Measurements from ENCODE around the gene RAP2C.
"Not testable (repeated sequence)": the region's sequence is repeated elsewhere in the genome, so short reads cannot be mapped to it uniquely, and the experiment has no call there.

Gene RAP2C

DNA sequence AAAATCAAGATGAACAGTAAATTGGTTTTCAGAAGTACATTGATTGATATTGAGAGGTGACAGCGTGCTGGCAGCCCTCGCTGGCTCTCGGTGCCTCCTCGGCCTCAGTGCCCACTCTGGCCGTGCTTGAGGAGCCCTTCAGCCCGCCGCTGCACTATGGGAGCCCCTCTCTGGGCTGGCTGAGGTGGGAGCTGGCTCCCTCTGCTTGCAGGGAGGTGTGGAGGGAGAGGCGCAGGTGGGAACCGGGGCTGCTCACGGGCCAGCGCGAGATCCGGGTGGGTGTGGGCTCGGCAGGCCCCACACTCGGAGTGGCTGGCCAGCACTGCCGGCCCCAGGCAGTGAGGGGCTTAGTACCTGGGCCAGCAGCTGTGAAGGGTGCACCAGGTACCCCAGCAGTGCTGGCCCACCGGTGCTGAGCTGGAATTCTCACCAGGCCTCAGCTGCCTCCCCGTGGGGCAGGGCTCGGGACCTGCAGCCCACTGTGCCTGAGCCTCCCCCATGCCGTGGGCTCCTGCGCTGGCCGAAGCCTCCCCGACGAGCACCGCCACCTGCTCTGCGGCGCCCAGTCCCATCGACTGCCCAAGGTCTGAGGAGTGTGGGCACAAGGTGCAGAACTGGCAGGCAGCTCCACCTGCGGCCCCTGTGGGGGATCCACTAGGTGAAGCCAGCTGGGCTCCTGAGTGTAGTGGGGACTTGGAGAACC is 25.2 kb downstream of the RAP2C start:
- no peak for DNase-seq

DNA sequence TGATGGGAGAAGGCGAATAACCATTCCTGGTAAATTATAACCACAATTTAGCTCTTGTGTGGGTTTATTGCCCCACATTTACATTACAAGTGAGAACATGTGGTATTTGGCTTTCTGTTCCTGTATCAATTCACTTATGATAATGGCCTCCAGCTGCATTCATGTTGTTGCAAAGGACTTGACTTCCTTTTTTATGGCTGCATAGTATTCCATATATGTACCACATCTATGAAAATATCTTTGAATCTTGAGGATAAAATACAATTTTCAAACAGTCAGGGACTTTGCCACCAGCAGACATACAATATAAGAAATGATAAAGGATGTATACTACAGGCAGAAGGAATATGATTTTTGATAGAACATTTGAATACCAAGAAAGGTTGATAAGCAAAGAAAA is 27.3 kb downstream of the RAP2C start:
- no peak for DNase-seq

DNA sequence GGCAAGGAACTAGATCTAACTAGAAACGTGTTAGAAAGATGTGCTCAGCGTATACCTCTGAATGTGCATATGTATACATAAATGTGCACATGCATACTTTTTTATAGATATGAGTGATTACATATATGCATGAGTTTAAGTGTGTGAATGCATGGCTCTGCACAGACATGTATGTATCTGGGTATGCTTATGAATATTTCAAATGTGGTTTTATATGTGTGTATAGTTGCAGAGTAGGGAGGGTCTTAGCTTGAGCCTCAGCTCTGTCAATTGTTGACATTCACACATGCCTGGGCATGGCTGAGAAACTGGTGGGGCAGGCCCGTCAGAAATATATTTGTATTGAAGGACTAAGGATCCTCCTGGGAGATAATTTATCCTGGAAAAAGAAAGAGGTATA is 31.1 kb downstream of the RAP2C start:
- no peak for DNase-seq

DNA sequence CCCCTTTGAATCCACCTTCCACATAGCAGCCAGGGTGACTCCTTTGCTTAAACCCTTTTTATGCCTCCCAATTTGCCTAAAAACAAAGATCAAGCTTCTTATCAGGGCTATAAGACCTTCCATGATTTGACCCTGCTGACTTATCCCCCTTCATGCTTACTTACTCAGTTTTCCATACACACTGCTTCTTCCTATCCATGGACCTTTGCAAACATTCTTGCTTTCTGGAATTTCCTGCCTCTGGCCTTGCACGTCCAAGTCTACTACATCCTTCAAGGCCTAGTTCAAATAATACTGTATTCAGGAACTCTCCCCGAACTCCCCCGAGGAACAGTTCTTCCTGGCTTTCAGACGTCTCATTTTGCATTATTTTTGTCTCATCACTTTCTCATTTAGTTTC is 31.8 kb downstream of the RAP2C start:
- no peak for DNase-seq

DNA sequence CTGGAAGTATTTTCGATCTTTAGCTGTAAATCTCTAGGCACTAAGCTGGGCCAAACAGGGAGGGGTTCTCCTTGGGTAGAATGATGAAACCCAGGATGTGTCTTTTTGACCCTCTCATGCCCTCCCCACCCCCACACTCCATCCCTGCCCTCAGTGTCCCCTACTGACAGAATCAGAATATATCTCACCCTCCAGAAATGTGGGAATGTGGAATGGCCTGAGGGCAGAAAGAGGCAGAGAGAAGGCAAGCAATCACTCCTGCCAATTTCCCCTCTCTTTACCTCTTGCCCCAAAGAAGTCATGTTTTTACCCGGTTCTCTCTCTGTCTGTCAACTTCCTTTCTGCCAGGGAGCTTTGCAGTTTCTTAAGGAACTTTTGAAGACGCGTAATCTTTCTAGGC is 34.4 kb downstream of the RAP2C start:
- DNase-seq, result no peak

DNA sequence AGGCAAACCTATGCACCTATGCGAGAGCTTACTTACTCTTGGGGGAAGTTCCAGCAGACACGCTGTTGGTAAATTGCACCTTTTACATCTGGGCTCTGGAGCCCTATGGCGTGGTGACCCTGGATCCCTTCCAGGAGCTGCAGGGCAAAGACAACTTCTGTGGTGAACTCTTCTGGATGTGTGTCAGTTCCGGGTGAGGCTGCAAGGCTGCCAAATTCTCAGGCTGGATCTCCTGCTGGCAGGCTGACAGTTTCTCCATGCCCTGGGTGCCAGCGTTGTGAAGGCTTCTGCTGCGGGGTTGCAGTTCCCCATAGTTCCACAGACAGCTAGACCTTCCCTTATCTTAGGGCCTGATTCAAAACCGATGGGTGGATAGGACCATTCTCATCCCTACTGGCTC is 37.9 kb downstream of the RAP2C start:
- no peak for DNase-seq

DNA sequence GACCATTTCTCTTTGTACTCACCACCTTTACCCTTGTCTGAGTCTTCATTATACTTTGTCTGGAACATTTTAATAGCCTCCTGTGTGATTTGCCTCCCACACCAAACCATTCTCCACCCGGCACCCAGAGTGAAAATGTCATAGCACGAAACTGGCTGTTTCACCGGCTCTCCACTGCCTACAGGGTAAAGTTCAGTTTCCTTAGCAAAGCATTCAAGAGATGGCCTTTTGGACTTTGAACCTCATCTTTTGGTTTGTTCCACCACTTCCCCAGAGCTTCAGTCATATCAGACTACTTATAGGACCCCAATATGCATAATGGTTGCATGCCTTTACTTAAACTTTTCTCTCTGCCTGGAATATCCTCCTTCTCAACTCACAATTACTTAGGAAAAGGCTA is 38.3 kb downstream of the RAP2C start:
- DNase-seq, result no peak

DNA sequence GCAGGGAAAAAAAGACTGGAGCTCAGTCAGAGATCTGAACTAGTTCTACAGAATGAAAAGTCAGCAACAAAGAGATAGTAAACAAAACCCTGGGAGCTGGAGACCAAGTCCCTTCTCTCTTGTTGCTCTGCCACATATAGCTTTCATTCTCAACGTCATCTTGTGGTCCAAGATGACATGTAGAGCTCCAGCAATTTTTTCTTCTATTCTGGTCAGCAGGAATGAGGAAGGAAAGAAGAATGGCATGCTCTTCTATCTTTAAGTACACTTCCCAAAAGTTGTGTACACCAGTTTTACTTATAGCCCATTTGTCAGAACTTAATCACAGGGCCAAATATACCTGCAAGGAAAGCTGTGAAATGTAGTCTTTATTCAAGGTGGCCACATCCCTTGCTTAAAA is 45.6 kb downstream of the RAP2C start:
- DNase-seq, result no peak

DNA sequence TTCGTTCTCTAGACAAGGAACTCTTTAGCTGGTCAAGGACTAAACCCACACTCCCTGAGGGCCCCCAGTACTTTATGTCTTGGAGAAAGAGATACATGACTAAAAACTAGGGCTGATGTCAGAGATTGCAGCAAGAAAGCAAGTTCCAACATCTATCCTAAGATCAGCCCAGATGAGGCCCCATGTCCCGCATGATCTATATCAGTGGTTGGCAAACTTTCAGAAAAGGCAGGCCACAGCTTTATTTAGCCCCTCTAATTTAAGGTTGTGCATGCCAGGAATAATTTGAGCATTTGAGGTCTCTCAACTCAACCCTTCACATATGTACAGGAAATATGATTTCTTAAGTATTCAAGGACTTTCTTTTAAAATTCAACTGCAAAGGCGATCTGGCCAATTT is 47.4 kb downstream of the RAP2C start:
- DNase-seq, result no peak

DNA sequence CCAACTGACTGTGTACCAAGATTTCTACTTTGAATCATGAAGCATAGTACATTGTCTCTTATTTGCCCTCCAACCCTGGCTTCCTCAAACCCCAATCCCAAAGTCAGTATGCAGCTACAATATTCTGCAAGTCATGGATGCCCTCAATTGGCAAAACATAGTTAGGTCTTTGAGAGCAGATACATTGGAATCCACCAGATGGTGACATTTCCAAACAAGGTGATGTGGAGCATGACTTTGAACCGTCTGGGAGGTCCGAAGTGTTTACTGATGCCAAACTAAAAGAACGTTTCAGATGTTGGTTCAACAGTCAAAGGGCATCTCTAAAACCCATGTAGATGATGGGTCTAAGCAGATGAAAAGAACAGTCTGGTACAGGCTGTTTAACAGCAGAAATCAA is 47.8 kb downstream of the RAP2C start:
- DNase-seq, result no peak

DNA sequence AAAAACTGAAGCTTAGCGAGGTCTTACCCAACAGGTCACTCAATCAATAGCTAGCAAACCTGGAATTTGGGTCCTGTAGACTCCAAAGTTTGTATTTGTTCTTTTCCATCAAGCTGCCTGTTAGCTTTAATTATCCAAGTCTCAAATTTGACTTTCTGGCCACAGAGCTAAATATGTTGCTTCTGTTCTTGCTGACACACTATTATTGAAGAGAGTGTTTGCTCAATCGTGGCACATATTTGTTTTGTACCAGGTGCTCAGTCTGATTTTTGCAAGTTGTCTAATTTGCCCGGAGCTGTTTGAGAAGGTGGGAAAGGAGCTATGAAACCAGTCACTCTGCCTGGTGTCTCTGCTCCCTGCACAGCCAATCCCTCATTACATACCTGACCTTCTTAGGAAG is 49.7 kb downstream of the RAP2C start:
- no peak for DNase-seq

DNA sequence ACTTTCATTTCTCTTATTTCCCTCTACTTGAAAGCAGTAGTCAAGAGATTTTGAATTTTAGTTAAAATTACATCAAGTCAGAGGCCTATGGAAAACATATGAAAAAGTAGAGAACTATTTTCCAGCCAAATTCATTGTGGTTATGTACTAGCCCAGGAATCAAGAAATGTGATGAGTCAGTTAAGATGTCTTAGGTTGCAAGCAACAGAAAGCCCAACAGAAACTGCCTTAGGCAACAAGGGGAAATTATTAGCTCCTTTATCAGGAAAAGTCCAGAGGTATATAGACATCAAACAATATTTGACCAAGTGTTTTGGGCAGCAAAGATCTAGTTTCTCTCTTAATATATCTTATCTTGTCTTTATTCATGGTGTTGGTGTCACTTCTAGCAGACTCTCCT is 53.6 kb downstream of the RAP2C start:
- no peak for DNase-seq

DNA sequence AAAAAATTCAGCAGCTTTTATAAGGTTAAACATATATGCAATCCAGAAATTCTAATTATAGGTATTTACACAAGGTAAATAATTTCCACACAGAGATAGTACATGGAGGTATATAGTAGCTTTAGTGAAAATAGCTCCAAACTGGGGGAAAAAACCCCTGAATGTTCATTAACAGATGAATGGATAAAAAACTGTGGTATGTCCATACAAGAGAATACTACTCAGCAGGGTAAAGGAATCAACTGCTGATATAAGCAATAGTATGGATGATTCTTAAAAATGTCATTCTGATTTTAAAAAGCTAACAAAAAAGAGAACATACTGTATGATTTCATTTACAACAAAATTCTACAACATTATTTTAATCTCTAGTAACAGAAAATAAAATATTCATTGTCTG is 54.2 kb downstream of the RAP2C start:
- no peak for DNase-seq

DNA sequence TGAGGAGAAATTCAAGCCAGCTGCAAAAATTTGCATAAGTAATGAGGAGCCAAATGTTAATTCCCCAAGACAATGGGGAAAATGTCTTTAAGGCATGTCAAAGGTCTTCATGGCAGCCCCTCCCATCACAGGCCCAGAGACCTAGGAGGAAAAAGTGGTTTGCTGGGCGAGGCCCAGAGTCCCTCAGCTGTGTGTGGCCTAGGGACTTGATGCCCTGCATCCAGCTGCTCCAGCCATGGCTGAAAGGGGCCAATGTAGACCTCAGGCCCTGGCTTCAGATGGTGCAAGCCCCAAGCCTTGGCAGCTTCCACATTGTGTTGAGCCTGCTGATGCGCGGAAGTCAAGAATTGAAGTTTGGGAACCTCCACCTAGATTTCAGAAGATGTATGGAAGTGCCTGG is 56.2 kb downstream of the RAP2C start:
- DNase-seq, result not testable (repeated sequence)

DNA sequence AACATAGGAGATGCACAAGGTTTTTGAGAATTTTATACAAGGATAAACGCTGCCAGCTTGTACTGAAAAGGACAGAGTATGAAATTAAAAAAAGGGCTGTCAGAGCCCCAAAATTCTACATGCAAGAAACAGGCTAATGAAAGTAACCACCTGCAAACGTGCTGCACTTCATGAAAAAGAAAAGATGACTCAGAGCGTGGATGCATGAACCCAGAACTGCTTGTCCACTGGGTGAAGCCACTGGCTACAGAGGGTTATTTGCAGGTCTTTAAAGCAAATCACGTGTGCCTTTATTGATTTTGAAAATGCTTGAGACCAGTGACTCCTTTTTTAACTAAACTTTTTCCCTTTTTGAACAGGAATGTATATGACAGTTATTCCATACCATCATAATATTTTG is 66.1 kb downstream of the RAP2C start:
- no peak for DNase-seq
